HG03469 (cell line): ENCODE measurements around the gene RAB43.

Experiments
- ATAC-seq: cut with Tn5 transposase; IDR thresholded peaks from one replicate; pipeline ENCODE4 v1.9.1; 2021; ENCODE audit warnings: mild to moderate bottlenecking, moderate library complexity, moderate number of reproducible peaks; ENCODE audit not compliant: unreplicated experiment

Gene RAB43

DNA sequence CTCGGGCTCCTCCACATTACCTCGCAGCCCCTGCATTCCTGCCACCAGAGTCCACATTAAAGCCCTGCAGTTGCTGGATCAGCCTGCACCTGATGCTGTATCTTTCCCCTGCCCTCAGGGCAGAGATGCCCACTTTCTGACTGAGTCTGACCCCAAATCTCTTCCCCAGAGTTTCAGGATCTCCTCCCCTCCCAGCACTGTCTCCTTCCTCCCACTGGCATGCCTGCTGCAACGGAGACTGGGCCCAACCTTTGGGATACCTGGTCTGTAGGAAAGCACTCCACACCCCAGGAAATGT, 81.6 kb downstream of the RAB43 start:
- ATAC-seq, result no peak

- no peak for ATAC-seq
Observed at GRCh38 chr3:129039271-129040038, 82.1 kb downstream of the RAB43 start.

GRCh38 chr3:129038121-129038855, 83.3 kb downstream of the RAB43 start:
- ATAC-seq, result no peak
